Stimulated activated CD4-positive, alpha-beta T cell treated with anti-CD3 and anti-CD28 coated beads, Interleukin-15, amount 100 ng/mL, for 24 hours (primary cell): ENCODE results near the gene CPEB4.

ENCODE experiments used
- DNase-seq: peaks from one replicate; pipeline ENCODE4 v3.0.0-alpha.2; 2020

Gene CPEB4

DNA sequence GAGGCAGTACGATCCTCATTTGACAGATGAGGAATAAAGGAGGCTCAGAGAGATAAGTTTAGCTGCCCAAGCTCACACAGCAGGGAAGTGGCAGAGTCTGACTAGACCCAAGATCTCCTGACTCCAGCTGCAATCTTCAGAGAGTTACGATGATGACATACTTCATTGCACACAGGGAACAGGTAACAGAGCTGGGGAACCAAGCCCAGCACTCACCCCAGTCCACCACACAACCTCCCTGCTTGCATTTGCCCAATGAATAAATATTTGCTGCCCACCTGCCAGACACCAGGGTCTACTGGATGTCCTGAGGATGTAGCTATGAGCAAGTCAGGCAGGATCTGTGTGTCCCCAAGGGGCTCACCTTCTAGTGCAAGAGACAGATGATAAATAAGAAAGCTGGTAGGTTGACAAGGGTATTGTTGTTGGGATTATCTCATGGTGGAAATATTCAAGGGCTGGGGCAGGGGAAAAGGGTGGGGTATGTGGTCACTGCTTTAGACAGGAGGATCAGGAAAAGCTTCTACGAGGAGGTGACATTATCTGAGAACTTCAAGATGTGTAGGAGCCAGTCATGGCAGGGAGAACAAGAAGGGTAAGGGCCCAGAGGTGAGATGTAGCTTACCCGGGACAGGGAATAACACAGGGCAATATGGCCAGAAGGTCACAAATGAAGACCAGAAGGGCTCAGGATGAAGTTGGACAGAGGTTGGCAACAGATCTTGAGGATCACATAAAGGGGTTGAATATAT lies 28.6 kb upstream of the CPEB4 start:
- DNase-seq = no peak

DNA sequence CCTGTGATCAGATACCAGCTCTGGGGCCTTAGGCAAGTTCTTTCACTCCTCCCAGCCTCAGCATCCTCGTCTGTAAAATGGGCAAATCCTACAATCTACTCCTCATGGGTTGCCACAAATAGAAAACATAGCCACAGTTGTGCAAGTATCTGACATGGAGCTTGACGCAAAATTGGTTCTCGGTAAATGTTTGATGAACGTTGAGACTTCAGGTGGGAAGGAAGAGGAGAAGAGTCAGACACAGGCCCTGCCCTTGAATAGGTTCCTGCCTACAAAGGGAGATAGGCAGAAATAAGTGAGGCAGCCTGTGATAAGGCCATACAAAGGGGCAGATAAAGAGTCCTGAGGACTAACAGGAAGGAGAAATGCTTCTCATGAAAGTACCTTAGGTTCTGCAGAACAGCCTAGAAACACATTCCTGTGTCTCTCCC lies 26.1 kb upstream of the CPEB4 start:
- DNase-seq = no peak

DNA sequence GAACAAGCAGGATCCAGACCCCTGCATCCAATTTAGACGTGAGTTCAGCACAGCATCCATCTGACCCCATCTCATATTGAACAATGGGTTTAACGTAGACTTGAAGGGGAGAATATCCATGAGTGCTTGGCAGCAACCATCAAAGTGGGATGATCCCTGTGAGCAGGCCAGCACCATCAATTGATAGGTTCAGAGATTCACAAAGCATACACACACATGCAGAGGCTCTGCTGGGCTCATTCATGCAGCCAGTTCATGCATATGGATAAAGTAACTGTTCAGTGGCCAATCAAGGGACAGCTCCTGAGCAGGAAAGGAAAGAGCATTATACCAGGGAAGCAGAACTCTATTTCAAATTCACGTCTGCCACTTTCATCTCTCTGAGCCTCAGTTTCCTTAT lies 24.8 kb upstream of the CPEB4 start:
- no peak for DNase-seq

DNA sequence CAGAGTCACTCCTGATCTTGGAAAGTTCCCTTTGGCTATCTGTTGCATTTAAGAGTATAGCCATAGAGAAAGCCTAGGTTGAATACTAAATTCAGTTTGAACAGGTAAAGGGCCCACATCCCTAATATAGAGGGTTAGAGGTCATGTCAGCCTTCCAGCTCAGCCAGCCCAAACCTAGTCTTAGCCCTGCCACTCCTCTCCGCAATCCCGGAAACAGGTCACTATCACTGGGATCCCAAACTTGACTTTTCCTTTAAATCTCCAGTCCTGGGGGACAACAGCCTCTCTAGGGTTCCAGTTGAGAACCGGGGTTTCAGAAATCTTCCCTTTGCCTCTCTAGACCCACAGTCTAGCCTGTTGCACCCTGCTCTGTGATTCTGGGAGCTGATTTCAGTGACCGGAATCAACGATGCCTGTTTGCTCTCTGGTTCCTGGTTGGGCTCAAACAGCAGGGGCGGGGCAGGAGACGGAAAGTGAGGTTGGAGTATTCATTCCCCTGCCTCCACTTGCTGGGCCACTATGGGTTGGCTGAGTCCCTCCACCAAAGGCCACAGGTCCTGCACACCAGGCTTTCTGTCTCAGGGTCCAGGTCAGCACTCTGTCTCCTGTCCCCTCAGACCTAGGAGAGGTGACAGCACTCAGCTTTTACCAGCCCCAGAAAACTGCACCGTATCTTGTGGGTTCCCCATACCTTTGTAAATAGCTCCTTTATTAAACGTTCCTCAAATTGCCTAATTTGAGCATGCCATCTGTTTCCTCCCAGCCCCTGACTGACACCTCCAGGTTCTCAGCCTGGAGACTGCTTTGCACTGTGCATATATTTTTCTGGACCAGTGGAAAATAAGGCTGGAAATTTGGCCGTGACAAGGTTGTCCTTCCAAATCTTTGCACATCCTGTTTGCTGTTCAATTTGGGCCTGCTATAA lies 23.8 kb upstream of the CPEB4 start:
- no peak for DNase-seq

DNA sequence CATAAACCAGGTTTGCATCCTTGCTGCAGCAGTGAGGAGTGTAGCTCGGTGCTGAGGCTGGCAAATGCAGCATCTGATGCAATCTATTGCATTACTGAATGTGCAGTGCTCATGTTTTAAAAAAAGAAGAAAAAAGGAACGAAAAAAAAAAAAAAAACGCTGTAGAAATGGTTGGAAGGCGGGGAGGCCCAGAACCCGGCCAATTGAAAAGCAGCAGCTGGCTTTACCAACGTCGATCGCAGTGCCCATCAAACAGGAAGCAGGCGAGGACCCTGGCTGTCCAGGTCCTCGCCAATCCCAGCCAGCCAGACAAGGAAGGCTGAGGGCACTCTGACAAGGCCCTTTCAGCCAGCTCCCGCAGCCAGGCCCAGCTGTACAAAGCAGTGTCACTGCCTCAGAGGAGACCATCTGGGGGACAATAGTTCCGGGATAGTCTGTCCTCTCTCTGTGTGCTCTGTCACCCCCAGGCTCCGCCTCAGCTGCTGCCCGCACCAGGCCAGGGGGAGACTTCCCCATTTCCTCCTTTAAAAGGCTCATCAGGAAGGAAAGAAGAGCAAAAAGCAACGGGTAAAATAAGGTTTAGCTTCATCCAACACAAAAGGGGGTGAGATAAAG lies 21.8 kb upstream of the CPEB4 start:
- no peak for DNase-seq

DNA sequence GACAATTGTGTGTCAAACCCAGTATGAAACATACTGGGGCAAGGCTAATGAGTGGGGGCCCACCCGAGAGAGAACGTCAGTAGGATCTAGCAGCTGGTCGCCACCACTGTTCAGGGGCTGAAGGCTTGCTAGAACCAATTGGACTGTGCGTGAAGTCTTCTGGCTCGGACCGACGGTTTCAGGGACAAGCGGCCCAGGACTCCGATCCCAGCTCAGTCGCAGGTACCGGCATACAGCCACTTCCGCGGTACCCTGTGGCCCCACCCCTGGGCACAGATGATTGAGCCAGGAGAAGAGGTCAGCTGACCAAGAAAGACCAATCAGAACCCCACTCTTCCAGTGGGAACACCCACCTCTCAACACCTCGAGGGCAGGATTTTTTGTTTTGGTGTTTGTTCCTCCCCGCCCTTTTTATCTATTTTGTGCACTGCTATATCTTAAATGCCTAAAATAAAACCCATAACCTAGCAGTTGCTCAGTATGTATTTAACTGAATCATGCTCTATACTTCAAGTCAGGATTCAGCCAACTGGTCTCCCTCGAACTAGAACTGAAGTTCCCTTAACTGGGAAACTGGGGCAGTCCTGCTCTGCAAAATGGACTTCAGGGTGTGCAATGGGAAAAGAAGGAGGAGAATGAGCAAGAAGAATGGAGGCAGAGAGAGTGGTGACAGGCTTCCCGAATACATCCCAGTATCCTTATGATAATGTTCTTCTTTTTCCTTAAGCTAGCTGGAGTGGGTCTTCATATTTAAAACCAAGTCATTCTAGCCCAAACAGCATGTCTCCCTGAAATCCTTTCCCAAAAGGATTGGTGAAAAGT lies 21.1 kb upstream of the CPEB4 start:
- no peak for DNase-seq

DNA sequence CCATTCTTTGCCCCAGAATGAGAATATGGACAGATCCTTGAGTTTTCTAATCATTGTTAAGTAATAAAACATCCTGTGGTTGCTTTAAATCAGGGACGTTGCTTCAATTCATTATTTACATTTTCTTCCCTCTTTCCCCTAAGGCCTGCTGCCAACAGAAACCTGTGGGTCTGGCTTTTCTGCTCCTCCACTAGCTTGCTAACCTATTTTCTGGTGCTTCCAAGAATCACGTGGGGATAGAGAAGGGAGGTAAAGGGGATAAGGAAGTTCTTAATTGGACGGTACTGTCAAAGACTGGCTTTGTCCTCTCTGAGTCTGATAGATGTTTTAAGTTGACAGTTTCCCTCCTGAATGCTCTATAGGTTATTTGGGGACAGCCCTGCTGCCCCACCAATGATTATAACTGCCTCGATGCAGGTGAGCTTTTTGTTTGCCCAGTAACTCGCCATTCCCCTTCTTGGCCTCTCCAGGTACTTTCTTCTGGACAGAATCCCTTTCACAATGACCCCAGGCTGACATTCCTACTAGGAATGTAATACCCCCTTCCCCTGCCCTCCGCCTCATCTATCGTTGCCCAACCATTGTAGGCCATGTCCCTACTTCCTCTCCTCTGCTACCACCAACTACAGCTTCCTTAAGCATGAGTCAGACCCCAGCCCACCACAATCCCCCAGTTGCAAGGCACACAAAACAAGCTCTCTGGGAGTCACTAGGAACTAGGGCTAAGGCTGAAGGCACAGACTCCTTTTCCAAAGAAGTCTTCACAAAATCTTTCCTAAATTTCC lies 19.9 kb upstream of the CPEB4 start:
- no peak for DNase-seq

DNA sequence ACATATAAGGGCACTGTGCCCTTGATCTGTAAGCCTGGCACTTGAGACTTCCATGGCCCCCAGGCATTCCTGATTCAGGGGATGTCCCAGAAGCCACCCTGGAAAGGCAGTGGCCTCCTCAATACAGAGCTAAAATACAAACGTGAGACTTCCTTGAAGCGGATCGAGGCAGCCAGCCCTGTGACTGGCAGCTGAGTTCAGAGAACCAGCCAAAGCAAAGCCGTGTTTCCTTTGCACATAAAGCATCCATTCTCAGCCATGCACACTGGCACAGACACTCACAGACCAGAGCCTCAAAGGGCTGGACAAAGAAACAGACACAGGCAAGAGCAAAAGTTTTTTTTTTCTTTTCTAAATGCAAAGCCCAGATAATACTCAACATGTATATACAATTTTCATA lies 18.8 kb upstream of the CPEB4 start:
- DNase-seq = no peak

DNA sequence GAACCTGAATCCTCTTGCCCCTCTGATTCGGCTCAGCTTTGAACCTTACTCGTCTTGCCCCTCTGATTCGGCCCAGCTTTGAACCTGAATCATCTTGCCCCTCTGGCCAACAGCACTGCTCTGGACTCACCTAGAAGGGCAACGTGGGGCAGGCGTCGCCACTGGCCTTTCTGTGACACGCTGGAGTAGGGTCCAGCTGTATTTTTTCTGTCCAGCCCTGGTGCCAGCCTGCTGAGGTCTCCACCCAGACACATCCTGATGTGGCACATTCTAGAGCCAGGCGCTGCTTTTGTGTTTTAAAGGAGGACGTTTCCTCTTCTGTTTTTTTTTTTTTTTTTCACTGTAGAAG lies 15.2 kb upstream of the CPEB4 start:
- DNase-seq = no peak

DNA sequence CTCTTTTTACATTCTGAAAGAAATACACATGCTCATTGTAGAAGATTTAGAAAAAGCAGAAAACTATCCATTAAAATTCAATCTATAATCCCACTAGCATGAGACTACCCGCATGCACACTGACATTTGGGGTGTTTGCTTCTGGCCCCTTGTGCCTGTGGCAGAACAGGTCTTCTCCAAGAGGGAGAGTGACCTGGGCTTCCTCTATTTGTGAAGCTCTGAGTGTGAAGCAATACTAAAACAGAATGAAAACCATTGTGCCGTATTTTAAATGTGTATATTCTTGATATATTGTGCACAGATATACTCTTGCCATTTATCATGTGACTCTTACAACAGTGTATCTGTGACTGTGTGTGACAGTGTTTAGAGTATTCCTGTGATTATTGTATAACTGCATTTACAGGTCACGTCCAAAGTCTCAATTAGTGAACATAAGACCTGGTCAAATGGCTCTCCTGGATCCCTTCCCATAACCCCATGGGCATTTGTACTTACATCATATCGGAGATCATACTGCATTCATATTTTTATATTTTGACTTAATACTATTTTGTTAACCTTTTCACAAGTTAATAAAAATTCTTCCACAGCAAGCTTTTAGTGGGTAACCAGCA lies 14.7 kb upstream of the CPEB4 start:
- DNase-seq = no peak

DNA sequence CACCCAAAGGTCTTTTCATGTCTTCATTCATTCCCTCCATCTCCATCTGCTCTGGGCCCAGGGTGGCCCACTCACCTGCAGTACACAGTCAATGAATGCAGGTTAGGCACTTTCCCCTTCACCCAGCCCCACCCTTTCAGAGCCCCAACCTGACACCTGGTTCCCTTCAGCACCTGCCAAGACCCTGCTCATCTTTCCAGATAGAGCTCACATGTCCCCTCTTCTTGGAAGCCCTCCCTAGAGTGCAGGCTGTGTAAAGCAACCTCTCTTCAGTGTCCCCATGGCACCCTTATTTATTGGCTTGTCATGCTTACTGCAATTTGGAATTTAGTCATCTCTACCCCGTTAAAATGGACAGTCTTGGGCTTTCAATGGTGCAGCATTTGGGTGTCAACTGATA lies 13.0 kb upstream of the CPEB4 start:
- no peak for DNase-seq

DNA sequence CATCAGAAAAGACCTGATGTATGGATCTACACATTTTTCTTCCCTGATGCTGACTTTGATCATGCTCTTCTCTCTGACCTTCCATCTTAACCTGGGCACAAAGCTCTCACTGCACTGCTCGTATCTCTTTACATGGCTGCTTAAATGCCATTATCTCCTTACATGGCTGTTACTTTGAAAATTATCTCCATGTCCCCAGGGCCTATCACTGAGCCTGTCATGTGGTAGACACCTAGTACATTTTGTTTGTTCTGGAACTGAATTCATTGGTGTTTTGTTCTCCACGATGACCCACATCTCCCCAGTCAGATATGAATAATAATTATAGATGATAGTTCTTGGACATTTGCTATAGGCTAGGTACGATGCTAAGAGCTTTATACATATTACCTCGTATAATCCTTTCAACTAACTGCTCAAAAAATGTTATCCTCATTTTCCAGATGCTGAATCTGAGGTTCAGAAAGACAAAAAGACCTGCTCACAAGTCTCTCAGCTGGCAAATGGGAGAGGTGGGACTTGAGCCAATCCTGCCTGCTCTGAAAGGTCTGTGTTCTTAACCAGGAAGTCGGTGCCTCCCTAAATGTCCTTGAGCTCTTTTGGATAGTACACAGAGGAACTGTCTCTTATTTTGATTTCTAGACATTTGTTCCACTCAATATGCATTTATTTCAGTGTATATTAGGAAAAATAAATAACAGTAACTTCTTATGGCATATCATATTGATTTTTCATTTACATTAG lies 9.8 kb upstream of the CPEB4 start:
- no peak for DNase-seq

DNA sequence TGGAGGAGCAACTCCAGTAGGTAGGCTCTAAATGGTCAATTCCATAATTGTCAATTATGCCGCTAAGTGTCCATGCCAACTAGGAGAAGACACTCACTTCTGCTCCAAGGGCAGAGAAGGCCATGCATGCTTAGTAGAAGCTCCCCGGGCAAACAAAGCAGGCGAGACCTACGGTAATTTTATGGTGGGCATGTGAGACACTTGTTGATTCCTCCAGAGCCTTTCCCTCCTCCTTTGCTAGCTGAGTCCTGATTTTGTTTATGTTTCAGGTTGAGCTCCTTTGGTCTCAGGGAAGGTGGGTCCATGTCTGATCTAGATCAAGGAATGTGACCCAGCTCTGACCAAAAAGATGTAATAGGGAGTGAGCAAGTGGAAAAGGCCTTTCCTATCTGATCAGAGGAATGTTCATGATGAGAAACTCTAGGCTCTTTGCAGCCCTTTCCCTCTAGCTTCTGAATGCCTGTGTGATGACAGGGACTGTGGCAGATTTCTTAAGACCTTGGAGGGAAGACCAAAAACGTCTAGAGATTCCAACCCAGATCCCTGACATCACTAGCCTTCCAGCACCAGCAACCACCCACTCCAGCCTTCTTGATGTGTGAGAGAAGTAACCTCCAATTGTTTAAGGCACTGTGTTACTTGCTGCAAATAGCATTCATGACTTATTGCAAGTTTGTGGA lies 7.7 kb upstream of the CPEB4 start:
- DNase-seq = no peak

DNA sequence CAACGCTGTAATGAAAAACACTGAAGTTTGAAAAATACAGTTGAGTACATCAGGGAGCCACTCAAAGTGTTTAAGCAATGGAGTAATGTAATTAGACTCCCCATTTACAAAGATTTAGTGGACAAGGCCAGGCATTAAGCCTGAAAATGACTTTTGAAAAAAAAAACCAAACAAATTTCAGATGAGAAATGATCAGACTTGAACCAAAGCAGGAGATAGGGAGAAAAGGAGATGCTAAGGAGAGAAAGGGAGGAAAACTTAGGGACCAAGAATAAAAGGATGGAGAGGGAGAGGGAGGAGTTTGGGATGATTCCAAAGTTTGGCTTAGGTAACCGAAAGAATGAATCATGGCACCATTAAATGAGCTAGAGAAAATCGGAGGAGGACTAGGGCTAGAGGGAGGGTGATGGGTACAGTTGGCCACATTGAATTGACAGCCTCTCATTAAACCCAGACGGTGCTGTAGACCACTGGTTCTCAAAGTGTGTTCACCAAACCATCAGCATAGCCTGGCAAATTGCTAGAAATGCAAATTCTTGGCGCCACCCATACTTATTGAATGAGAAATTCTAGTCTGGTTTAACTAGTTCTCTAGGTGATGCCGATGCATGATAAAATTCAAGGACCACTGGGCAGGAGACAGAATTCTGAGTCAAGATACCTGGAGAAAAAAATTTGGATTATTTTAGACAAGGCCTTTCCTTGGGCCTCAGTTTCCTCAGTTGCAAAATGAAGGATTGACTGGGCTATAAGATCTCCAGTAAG lies 6.2 kb upstream of the CPEB4 start:
- no peak for DNase-seq

DNA sequence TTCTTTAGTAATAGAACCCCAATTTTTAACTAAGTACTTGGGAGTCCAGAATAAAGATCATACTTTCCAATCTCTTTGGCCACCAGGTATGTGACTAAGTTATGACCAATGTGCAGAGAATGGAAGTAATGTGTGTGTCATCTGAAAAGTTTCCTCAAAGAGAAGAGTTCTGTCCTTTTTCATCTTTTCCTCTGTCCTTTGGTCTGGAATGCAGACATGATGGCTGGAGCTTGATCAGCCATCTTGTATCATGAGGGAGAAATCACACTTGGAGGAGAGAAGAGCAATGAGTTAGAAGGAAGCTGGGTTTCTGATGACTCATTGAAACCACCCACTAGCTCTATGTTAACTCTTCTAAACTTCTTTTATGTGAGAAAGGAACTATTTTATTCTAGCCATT lies 5.5 kb upstream of the CPEB4 start:
- DNase-seq = no peak

DNA sequence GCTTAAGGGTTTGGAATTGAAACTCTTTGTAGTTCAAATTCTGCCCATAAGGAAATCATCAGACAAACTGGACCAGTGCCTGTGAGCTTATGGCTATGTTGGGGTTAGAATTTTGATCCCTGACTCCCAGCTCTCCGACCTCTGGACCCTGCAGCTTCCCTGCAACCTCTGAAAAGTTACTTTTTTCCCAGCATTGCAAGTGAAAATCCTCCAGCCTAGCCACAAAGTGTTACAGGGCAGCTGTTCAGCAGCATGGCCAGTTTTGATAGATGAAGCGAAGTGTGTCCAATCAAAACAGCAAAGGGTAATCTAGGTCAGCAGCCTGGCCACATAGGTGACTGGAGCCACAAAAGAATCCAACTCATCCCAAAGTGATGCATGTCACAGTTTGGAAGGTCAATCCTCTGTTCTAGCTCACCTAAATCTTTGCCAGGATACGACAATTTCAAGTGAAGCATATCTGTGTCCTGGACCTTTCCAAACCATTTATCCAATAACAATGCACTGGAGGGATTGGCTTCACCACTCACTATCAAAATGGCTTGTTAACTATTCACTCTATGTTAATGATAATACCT lies 4.7 kb upstream of the CPEB4 start:
- no peak for DNase-seq

DNA sequence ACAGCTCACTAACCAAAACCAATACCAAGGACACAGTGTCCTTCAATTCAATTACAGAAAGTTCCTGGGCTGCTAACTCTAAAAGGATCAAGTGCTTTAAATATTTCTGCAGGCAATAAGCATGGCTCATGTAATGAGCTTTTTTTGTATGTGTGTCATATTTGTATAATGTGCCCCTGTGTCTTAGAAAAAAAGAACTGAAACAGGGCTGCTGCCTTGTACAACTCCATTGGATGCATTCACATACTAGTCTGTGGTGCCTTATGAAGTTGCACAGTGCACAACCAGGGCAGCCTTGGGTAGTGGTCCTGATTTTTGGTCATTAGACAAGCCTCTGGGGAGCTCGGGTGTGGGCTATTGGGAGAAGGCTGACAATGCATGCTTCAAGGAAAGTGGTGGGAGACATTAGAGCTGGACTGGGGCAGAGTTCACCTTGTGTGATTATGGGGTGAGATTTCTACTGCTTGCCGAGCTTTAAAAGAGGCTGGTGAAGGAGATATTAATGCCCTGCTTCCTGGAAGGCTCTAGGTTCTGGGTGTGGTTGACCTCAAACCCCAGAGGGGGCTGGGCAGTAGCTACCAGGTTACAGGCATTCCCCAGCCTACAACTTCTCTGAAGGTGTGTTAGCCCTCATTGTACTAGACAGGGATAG lies 3.6 kb upstream of the CPEB4 start:
- DNase-seq = peak; percentile 34

DNA sequence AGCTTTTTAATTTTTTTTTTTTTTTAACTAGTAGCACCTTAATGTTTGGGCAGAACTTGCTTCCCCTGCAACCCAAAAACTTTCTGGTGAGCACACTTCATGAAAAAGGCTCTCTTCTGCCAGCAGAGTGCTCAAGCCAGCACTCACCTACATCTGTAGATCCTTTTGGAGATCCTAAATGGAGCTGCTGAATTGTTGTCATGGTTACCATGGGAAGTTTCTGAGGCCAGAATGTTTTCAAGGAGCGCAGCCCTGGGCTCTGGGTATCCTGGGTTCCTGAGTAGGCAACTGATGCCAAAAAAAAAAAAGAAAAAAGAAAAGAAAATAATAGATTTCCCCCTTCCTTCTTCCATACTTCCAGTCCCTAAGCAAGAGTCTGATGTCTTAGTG lies 3.1 kb upstream of the CPEB4 start:
- DNase-seq = no peak
